Inferior parietal cortex (tissue), 1 donor: ENCODE data around the gene PHAF1.

ENCODE experiments used
- DNase-seq: peaks from one replicate; pipeline ENCODE4 v3.0.0-alpha.2; 2016; ENCODE audit errors: extremely low spot score

Gene PHAF1

DNA sequence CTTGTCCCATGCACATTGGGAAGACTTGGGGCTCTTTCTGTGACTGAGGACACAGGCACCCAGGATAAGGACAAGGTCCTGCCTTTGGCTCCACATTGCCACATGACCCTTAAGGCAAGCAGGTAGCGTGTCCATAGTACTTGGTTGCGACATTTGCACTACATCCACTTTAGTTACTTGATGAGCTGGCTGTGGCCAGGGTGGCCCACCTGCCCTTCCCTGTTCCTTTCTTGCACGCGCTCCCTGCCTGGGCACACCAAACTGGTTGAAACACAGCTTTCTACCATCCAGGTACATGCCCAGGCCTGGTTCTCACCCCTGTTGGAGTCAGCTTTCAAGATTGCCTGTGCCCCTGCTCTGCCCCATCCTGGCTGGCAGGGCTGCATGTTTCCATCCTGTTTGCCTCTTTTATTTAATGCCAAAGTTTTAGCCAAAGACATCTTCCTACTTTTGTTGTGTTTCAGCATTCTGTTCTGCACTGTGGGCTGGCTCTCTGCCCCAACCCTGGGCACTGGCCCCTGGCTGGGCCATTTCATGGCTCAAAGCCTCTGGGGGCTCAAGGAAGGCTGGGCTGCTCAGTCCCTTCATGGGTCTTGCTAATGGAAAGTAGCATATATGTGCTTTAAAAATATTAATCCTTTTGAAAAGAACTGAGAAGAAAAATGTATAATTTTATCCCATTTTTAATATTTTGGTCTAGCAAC is 37.8 kb downstream of the PHAF1 start:
- DNase-seq: no peak

DNA sequence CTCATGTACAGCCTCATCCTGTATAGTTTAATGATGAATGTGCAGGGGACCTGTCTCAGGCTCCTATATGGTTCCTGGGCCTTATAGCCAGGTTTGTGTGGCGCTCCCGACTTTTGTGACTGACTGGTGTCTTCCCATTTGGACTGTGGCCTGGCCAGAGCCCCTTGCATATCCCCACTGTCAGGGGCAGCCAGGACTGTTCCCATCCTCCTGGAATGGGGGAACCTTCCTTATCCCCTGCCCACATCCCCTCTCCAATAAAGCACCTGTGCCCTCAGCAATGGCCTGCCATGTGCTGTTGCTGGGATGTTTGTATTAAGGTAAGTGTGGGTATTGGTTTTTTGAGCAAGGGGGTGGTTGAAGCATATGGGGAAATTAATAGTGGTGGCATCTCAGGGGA is 38.5 kb downstream of the PHAF1 start:
- no peak for DNase-seq

DNA sequence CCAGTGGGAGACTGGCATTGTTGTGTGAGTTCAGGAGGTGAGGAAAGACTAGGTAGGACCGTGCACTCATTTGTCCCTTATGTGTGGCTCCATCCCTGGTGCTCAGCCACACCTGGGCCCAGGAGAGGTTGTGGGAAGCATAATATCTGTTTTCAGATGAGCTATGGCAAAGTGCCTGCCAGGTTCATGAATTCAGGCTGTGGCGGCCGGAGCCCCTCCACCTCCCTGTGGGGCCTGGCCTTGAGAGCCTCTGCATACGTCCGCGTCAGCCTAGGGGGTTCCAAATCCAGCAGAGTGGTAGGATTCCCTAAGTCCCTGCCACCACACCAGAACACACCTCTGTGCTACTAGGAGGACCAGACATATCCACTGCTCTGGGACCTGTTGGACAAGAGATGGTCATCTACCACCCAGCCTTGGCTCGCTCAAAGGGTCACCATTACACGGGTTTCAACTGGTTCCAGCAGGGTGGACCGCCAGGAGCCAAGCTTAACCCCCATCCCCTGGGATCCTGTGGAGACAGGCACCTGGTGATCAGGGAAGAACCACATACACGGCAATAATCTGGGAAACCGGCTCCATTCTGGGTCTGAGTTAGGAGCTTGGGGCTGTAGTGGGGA is 39.0 kb downstream of the PHAF1 start:
- DNase-seq: no peak

GRCh38 chr16:67149276-67150046 is 39.7 kb downstream of the PHAF1 start:
- no peak for DNase-seq

DNA sequence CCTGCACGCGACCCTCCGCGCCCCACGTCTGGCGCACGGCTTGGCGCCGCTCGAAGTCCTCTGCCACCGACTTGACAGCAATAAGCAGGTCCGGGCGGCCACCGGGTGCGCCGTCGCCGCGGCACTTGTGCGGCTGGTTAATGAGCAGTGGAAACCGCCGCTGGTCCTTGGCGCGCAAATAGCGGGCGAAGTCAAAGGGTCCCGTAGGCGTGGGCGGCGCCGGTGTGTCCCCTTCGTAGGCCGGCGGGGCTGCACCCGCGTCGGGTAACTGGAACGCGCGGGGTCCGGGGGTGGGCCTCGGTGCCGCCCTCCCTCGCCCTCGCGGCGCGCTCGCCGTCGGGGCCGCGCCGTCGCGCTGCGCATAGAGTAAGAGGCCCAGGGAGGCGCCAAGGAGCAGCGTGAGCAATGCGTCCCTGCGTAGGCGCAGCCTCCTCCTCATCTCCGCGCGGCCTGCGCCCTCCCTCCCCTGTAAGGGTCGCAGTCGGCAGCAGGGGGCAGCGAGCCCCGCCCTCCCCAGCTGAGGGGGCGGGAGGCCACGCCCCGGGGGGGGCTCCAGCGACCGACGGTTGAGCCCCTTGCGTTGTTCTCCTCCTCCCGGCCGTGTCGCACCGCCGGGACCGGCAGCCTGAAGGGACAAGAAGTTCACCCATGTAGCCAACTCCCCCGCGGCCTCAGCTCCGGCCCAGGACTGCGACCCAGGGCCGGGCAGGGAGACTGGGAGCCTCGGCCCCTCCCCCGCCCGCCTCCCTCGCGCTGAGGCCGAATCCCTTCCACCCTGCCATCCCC is 40.5 kb downstream of the PHAF1 start:
- no peak for DNase-seq

DNA sequence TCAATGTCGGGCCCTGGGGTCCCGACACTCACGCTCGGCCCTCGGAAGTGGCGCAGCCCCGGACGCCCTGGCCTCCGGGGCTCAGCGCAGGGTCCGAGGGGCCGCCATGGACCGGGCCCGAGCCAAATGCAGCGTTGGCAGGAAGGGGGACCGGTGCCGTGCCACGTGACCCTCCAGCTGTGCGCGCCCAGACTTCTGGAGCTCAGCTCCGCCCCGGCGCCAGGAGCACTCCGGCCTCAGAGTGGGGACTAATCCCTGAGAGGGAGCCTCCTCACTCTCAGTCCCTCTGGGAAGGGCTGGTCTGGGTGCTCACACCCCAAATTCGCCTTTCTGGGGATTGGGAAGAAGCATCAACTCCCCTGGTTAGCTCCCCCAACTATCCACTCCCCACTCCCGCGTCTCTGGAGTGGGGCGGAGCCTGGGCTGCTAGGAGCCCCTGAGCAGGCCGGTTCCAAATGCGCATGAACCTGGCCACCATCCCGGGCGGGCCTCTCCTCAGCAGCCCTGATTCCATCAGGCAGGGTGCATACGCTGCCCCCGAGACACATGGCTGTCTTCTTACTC is 41.2 kb downstream of the PHAF1 start, which contains the start of gene B3GNT9:
TSS of gene B3GNT9 (minus strand) at position 166 of the 564 bp plus-strand sequence. CDS start 513 bp downstream, outside the sequence.
- peak; percentile 66 for DNase-seq

DNA sequence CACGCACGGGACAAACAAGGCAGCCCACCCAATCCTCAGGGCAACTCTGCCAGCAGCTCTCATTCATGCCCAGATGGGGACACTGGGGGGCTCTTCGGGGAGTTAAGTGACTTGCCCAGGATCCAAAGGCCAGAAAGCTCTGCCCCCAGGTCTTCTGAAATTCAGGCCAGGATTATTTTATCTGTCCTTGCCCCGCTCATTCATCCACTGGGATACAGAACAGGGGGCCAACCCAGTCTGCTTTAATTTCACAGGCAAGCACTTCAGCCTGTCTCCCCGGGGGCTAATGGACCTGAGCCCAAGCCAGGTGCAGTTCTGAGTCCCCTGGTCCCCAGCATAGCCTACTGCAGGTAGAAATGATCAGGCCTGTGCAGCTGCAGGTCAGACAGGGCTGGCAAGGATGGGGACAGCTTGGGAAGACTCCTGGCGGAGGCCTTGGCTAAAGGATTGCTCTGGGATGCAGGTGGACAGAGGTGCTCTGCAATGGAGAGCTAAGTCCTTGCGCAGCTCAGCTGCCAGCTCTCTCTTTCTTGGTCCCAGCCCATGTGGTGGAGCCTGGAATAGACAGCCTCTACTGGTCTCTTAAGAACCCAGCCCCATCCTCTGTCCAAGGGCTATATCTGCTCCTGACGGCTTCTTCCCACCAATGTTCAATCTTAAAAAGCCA is 41.8 kb downstream of the PHAF1 start:
- DNase-seq: no peak

DNA sequence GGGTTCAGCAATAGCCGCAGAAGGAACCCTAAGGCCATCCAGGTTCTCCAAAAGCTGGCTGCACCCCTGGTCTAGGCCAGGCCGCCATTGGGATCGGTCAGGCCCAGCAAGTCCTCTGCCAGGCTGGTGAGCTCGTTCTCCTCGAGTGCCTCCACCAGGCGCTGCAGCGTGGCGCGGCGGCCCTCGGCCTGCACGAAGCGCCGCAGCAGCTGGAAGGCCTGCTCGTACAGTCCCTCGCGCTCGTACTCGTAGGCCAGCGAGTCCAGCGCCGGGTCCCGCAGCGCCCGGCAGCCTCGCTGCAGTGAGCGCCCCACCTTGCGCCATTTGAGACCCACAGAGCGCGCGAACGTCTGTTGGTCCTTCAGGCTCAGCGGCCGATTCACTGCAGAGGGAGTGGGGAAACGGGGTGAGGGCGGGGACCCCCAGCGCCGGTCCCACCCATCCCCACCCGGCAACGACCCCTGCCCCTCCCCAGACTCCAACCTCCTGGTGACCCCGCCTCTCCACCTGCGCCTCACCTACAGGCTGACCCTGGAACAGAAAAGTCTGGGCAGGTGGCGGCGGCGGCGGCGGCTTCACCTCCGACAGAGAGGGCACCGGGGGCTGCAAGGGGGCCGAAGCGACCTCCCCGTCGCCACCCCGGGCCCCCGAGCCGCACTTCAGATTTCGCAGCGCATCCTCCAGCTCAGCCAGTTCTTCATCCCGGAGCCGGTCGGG is 45.0 kb downstream of the PHAF1 start:
- no peak for DNase-seq

DNA sequence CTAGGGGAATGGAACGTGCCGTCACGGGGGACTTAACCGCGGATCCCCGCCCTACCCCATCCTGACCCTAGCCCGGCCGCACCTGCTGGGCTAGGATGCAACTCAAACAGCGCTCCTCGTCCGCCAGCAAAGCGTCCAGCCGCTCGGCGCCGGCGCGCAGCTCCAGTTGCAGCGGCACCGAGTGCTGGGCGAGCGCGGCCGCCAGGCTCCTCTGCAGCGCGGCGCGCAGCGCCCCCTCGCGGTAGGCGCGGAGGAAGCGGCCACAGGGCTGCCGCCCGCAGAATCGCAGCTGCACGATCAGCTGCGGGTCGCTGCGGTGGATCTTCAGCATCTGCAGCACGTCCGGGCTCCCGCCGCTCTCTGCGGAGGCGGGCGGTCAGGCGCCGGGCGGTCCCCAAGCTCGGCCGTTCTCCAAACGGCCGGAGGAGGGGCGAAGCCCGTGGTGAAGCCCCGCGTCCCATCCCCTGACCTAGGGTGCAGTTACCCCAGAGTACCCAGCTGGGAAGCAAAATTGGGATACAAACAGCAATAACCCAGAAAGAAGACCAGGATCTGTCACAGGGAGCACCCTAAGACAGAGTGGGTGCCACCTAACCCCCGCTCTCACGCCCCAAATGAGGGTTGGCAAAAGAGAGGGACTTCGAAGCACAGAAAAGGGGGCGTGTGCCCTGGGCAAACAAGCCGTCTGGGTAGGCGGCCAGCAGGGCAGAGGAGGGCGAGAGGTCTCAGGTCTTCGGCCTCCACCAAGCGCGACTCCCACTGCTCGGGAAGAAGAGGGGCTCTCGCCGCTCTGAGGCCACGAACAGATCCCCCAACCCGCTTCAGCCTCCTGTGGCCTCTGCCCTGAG is 45.8 kb downstream of the PHAF1 start:
- peak; percentile 79 for DNase-seq

DNA sequence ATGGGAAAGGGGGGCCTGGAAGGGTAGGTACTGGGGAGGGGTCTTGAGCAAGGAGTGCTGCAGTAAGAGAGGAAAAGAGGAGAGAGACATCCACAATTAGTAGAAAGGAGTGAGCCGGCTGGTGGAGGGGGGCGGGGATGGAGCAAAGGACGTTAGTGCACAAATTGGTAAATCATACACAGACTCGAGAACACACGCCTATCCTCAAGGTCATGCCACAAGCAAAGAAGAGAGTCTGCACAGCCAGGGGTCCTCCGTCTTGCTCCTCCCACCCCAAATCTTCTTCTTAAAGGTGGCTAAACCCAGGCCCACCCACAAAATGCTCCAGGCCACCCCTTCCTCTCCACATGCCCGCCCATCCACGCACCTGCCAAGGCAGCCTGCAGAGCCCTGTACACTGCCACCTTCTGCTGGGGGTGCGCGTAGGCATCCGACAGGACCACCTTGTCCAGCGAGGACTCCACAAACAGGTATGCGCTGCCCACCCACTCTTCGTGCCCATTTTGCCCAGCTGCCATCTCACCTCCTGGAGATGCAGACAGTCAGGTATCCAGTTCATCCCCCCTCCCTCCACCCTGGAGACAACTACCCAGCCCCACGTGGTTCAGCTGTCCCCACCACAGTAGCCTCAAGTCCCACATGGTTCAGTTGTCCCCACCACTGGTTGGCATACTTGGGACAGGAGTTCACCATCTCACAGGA is 46.6 kb downstream of the PHAF1 start:
- DNase-seq: no peak

DNA sequence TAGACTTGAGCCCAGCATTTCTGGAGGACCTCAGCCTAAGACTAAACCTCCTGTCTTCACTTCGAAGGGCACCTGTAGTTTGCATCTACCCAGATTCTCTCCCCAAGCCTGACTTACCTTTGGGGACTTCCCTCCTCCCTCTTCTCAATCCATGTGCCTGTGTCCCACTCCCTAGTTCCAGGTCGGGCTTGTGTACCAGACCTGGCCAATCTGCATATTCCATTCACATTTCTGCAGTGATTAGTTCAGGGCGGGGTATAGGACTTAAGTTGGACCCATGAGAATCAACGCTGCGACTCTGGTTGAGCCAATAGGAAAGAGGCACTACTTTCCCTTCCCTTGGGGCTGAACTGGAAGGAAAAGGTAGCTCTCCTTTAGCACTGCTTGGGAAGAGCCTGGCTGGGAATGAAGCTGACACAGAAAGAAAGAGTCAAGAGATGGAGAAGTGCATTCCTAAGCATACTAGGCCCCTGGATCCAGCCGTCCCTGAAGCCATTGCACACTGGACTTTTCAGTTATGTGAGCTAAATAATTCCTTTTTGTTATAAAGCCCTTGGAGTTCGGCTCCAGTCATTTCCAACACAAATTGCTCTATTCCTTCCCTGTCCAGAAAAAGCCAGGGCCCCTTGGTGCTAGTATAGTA is 47.5 kb downstream of the PHAF1 start:
- DNase-seq: no peak

GRCh38 chr16:67157892-67158635 is 48.3 kb downstream of the PHAF1 start:
- no peak for DNase-seq

DNA sequence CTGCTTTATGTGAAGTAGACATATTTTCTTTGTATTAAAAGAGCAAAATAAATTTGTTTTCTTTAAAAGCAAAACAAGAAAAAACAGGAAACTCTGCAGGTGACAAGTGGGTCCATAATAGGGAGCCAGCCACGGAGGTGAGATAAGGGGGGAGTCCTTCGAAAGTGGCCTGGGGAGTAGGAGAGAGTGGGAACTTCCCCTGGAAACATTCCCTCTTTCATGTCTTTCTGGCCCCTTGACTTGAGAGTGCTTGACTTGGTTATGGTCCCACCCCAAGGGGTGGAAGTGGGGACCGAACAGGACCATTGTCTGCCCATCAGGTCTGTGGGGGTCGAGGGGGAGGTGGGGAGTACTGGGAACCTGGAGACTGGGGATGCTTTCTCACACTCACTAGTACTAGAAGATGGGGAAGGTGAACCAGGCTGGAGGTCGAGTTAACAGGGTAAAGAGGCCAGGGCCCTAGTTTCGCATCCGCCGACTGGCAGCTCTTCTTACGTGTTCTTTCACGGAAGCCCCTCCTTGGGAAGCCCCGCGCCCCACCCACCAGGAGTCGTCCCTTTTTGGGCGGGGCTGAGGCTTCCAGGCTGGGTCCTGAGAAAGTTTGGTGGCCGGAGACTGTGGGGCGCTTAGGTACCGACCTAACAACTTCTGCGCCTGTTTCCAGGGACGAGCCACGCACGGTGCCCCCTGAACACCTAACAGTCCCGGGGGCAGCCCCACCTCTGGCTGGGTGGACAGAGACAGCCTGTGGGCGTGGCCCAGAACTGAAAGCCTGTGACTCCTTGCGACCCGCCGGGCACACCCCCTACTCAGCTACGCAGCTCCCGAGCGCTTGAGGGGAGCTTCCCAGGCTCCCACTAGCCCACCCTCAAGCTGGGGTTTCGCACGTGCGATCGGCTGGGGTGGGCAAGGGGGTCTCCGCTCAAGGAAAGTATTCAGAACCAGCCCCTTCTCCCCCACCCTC is 49.2 kb downstream of the PHAF1 start:
- DNase-seq: no peak

- DNase-seq: no peak
Measured at GRCh38 chr16:67161595-67162058, 51.9 kb downstream of the PHAF1 start.

DNA sequence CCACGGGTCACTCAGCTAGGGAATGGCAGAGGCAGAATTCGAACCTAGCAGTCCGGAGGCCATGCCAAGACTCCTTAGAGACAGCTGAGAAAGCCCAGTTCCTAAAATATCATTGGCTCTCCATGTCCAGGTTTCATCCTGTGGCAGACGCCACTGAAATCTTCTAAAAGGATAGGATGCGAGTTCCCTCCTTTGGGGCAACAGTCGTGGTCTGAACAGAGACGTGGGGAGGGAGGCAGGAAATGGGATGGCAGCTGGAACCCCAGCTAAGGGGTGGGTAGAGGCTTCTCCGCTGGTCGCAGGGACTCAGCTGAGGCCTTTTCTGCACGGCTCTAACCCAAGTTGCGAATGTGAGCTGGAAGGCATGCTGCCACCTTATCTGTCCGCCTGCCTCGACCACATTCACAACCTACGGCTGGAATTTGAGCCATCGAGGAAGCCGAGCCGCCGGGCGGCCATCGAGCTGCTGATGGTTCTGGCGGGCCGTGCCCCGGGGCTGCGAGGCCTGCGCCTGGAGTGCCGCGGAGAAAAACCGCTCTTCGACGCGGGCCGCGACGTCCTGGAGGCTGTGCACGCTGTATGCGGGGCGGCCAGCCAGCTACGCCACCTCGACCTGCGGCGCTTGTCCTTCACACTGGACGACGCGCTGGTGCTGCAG is 52.9 kb downstream of the PHAF1 start:
- DNase-seq: no peak
